Stimulated activated CD8-positive, alpha-beta memory T cell treated with anti-CD3 and anti-CD28 coated beads, Interleukin-15, amount 100 ng/mL, for 48 hours (primary cell): ENCODE measurements around the gene FSTL3.
"Not testable (repeated sequence)": the region's sequence is repeated elsewhere in the genome, so short reads cannot be mapped to it uniquely, and the experiment has no call there.

Source experiments
- DNase-seq, 2 donors: peaks; one replicate each; pipeline ENCODE4 v3.0.0-alpha.2; 2020; ENCODE audit warnings: low read depth in 2 of 2

The FSTL3 gene

DNA sequence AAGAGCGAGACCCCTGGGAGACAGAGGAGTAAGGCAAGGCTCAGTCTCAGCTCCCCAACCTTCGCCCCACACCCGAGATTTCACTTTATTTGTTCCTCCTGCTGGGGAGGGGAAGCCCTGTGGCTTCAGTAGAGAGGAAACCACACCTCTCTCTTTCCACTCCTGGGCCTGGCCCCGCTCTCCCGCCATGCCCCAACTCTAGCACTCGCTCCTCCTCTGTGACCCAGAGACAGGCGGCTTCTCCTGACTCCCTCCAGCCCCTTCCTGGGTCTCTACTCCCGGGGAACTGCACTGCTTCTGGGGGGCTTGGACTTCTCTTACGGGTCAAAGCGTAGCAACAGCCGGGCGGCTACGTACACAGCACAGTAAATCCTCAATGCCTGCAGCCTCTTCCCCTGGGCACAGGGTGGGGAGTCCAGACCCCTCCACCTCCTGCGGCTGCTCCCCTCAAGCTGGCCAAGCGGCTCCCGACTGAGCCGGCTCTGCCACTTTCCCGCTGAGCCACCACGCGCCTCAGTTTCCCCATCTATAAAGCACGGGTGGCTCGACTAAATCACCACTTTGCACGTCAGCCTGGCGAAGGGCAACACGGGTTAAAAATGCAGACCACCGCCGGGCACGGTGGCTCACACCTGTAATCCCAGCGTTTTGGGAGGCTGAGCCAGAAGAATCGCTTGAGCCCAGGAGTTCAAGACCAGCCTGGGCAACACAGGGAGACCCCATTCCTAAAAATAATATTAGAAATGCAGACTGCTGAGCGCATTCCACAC, 14.6 kb upstream of the FSTL3 start:
- DNase-seq = peak; percentile 47 to 65

DNA sequence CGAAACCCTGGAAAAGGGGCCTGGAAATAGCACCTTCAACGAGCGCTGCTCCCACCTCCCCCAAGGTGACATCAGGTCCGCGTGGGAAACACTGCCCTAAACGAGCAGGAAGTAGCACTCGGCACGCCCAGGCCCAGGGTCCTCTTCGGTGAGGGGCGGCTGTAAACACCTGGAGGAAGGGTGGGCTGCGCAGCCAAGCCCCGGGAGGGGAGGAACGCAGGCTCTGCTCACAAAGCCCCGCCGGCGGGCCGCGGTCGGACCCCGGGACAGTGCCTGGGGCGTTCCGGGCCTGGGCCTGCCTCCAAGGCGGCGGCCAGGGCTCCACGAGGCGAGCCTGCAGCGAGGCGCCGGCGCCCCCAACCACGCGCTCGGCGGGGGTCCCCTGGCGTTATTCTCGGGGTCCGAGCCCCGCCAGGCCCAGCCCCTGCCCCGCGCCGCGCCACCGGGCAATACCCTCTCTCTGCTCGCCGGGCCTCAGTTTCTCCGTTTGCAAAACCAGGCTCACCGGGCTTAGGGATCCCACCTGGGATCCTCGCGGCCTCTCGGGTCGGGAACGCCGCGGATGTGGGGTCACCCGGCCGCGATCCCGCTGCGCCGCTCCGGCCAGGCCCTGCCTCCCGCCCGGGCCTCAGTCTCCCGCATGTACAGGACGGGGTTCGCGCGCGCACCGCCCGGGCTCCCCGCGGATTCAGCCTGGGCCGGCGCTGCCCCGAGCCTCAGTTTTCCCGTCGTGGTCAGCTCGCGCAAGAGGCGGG, 13.8 kb upstream of the FSTL3 start:
- peak; percentile 55 to 61 for DNase-seq

GRCh38 chr19:662962-663681, 13.1 kb upstream of the FSTL3 start, which contains the start of gene RNF126:
TSS of gene RNF126 (minus strand) at chr19:663214. CDS start at chr19:663121, 93 bp downstream.
- DNase-seq = peak; percentile 91 to 94

DNA sequence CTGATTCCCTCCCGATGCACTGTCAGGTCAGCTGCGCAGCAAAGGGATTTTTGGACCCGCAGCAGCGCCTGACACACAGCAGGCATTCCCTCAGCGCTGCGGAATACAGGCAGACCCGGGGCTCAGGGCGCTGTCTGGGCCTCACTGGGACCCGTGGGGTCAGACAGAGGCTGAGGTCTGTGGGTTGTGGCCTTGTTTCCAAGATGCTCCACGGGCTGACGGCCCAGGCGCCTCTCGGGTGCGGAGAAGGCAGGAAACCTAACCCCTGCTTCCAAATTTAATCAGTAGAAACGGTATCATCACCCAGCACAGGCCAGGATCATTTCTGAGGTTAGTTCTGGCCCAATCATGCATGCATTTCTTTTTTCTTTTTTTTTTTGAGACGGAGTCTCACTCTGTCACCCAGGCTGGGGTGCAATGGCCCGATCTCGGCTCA, 12.5 kb upstream of the FSTL3 start:
- no peak for DNase-seq

DNA sequence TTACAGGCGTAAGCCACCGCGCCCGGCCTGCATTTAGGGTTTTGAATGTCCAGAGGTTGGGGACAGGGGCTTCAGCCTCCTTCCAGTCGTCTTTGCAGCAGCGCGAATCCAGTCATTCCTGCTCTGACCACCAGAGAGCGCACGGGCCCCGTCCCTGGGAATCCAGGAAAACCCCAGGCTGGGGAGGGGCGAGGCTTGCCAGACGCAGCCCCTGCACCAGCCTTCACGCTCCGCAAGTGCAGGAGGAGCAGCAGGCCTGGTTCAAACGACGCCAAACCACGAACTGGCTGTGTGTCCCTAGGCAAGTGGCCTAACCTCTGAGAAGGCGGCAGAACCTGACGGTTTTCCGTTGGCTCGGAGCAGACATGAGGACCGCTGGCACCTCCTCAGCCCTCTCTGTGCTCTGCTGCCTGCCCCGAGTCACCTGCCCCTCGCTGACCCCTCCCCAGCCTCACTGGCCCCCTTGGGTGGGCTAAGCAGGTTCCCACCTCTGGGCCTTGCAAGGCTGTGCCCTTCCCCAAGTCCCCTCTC, 11.2 kb upstream of the FSTL3 start:
- DNase-seq = peak in 1 of 2 donors; percentile 65

DNA sequence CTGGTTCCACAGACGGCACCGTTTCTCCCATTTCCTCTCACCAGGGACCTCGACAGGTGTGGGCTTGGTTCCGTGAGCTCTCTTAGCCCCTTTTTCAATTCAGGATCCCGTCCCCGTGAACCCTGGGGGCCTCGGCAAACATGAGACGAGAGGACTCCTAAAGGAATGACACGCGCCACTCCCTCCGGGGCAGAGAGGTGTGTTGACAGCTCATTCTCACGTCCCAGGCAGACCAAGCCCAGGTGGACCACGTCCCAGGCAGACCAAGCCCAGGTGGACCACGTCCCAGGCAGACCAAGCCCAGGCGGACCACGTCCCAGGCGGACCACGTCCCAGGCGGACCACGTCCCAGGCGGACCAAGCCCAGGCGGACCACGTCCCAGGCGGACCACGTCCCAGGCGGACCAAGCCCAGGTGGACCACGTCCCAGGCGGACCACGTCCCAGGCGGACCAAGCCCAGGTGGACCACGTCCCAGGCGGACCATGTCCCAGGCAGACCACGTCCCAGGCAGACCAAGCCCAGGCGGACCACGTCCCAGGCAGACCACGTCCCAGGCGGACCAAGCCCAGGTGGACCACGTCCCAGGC, 9.1 kb upstream of the FSTL3 start:
- not testable (repeated sequence) for DNase-seq

- not testable (repeated sequence) for DNase-seq
These were observed 7.3 kb upstream of the FSTL3 start for GRCh38 chr19:668675-669434.

DNA sequence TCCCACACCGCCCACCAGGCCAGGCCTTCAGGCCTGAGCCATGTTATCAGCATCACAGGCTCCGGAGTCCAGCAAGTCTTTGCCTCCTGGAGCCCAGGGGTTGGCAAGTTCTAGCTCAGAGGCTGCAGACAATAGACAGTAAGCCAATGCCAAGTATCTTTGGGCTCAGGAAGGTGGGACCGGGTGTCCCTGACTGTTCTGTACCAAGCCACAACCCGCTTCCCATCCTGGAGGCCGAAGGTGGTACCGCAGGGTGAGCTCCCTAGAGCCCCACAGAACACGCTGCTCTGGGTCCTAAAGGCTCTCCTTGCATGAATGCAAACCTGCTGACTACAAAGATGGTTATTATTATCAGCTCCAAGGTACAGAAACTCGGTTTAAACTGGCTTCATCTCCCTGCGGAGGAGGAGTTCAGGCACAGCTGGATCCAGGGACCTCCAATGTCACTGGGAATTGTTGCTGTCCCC, 5.5 kb upstream of the FSTL3 start:
- no peak for DNase-seq

DNA sequence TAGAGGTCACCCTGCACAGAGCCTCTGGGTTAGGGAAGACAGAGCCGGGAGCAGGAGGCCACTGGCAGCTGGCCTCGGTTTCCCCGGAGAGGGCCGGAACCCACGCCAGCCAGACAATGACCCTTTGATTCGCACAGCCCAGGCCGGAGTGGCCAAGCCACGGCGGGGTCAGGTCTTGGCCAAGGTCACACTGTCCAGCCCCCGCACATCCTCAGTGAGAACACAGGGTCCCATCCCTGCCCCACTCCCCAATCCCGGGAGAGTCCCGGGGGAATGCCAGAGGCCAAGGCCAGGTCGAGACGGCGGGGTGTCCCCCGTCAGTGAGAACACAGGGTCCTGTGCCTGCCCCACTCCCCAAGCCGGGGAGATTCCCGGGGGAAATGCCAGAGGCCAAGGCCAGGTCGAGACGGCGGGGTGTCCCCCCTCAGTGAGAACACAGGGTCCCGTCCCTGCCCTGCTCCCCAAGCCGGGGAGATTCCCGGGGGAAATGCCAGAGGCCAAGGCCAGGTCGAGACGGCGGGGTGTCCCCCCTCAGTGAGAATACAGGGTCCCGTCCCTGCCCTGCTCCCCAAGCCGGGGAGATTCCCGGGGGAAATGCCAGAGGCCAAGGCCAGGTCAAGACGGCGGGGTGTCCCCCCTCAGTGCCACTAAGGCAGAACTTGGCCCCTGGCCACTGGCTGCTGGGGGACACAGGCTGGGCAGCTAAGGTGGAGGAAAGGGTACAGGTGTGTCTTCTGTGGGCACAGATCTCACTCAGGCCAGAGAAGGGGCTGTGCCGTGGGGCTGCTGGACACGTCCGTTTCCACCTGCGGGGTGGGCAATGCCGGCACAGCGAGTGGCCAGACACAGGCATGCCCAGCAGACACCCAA, 1.7 kb upstream of the FSTL3 start:
- DNase-seq = no peak

GRCh38 chr19:676007-676338, 219 bp upstream of the FSTL3 start:
- DNase-seq = no peak

DNA sequence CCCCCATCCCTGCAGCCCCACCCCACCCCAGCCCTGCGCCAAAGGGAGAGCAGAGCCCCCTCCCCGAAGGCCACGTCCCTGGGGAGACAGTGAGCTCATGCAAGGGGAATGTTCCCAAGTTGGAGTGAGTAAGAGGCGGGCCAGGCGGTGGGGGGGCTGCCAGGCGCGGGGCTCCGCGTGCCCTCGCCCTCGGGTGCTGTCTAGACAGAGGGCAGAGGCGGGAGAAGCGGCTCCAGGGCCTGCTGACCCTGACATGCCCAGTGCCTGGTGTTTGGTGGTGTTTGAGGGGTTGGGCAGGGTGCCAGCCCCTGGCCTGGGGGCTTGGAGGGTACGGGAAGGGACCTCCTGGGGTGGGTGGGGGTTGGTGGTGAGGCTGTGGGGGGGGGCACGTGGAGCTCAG, 1.0 kb downstream of the FSTL3 start:
- no peak for DNase-seq

GRCh38 chr19:677601-678436, 1.6 kb downstream of the FSTL3 start:
- DNase-seq = no peak

- DNase-seq = no peak
These were observed 2.7 kb downstream of the FSTL3 start for GRCh38 chr19:678791-679388.

GRCh38 chr19:679418-680286, 3.5 kb downstream of the FSTL3 start:
- DNase-seq = no peak

DNA sequence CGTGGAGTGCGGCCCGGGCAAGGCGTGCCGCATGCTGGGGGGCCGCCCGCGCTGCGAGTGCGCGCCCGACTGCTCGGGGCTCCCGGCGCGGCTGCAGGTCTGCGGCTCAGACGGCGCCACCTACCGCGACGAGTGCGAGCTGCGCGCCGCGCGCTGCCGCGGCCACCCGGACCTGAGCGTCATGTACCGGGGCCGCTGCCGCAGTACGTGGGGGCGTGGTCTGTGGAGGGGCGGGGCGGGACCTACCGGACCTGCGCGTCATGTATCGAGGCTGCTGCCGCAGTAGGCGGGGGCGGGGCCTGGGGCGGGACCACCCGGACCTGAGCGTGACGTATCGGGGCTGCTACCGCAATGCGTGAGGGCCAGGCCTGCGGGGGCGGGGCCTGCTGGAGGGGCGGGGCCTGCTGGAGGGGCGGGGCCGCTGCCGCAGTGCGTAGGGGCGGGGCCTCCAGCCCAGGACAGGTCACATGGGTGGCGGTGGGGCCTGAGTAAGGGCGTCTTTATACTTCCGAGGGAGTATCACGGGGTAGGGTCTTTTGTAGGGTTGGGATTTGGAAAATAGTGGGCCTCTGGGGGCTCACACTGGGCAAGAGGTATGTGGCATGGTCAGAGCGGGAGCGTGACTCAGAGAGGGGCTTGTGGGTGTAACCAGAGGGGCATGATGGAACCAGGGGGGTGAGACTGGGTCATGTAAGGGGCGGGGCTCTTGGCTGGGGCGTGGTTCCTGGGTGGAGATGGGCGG, 4.3 kb downstream of the FSTL3 start:
- peak; percentile 100 for DNase-seq

DNA sequence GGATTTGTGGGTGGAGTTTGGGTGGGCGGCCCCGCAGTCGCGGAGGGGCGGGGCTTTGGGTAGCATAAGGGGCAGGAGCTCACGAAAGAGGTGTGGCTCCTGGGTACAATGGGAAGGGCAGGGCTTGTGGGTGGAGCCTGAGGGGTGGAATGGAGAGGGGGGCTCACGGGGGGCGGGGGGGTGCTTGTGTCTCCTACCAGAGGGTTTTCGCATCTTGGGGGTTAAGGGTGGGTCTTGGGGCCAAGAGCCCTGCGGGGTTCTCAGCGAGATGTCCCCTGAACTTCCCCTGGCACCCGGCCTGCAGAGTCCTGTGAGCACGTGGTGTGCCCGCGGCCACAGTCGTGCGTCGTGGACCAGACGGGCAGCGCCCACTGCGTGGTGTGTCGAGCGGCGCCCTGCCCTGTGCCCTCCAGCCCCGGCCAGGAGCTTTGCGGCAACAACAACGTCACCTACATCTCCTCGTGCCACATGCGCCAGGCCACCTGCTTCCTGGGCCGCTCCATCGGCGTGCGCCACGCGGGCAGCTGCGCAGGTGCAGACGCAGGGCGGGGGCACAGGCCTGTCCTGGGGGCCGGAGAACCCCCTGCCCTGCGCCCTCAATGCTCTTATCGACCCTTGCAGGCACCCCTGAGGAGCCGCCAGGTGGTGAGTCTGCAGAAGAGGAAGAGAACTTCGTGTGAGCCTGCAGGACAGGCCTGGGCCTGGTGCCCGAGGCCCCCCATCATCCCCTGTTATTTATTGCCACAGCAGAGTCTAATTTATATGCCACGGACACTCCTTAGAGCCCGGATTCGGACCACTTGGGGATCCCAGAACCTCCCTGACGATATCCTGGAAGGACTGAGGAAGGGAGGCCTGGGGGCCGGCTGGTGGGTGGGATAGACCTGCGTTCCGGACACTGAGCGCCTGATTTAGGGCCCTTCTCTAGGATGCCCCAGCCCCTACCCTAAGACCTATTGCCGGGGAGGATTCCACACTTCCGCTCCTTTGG, 5.1 kb downstream of the FSTL3 start:
- no peak for DNase-seq
